GM19238 (cell line): ENCODE measurements around the gene KRTAP2-2.
"Not testable (repeated sequence)": the region's sequence is repeated elsewhere in the genome, so short reads cannot be mapped to it uniquely, and the experiment has no call there.

Experiments used
- DNase-seq: peaks from one replicate; pipeline ENCODE4 v3.0.0; 2011; ENCODE audit warnings: low spot score; ENCODE audit not compliant: insufficient read length

Gene KRTAP2-2, protein sequence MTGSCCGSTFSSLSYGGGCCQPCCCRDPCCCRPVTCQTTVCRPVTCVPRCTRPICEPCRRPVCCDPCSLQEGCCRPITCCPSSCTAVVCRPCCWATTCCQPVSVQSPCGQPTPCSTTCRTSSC

DNA sequence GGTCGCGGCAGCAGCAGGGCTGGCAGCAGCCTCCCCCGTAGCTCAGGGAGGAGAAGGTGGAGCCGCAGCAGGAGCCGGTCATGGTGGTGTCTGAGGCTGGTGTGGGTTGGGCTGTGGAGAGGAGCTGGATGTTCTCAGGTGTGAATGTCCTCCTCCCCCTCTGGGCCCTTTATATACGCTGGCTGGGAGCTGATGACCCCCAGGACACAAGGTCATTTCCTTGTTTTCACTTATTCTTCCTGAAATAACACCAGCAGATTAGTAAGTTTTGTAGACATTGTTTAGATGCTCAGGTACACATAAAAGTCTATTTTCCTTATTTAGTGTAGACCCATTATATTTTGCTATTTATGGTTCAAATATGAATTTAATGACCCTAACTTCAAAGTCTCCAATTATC is at the start of gene KRTAP2-2:
KRTAP2-2 (minus strand) TSS at position 101 of the 400 bp plus-strand sequence; CDS start at position 82, 19 bp downstream.
- DNase-seq, result not testable (repeated sequence)

DNA sequence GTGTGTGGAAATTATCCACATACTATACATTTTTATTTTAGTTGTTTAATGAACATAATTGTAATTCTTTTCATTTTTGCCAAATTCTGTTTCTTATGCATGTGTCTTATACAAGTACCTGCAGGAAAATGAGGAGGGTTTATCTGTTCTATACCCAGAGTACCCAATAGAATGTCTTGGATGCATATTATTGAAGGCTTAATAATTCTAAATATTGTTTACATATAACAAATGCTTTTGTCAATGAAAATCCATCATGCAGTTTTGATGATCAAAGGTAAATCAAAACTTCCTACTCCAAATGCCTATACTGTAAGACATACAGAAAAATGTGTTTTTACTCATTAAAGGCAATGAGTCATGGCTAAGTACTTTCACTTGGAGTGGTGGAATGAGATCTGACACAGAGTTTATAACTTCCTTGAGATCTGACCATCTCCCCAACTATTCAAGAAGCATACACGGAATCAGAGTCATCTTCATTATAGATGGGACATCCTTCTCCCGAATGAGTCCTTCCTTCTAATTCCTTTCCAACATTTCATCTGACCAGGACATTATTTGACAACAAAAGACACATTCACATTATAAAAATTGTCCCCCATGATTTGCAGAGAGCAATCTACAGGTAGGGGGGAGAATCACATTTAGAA is 49.5 kb upstream of the KRTAP2-2 start:
- DNase-seq, result not testable (repeated sequence)

DNA sequence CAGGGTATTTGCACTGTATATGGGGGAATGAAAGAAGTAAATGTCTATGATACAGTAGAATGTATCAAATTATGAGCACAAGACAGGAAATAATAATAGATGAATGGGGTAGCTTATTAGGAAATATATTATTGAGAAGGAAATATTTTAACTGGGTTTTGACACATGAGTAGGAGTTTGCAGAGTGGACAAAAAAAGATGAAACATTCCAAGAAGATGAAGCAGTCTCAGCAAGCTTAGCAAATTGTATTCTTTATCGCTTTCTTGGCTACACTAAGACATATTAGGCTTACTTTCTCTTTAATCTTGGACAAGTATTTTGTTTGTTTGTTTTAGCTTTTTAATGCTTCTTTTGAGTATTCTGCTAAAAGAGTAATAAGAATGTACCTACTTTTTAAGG is 48.9 kb upstream of the KRTAP2-2 start:
- no peak for DNase-seq

DNA sequence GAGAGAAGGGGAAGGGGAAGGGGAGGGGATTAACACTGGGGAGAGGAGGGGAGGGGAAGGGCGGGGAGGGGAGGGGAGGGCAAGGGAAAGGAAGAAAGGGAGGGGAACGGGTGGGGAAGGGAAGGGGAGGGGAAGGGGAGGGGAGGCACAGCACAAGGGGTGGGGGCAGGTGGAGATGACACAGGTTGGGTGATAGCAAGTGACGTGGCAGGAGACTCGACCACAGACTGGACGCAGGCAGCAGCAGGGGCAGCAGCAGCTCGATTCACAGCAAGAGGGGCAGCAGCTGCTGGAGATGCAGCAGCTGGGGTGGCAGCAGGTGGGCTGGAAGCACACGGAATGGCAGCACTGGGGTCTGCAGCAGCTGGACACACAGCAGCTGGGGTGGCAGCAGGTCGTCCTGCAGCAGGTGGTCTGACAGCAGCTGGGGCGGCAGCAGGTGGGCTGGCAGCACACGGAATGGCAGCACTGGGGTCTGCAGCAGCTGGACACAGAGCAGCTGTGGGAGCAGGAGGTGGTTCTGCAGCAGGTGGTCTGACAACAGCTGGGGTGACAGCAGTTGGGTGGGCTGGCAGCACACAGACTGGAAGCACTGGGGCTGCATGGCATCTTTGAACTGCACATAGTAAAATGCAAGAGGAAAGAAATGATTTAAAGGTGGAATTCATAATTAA is 46.7 kb upstream of the KRTAP2-2 start, which contains the start of gene KRTAP4-16:
KRTAP4-16 (minus strand) TSS at position 624 of the 674 bp plus-strand sequence; CDS start at position 624, 0 bp downstream.
- no peak for DNase-seq

DNA sequence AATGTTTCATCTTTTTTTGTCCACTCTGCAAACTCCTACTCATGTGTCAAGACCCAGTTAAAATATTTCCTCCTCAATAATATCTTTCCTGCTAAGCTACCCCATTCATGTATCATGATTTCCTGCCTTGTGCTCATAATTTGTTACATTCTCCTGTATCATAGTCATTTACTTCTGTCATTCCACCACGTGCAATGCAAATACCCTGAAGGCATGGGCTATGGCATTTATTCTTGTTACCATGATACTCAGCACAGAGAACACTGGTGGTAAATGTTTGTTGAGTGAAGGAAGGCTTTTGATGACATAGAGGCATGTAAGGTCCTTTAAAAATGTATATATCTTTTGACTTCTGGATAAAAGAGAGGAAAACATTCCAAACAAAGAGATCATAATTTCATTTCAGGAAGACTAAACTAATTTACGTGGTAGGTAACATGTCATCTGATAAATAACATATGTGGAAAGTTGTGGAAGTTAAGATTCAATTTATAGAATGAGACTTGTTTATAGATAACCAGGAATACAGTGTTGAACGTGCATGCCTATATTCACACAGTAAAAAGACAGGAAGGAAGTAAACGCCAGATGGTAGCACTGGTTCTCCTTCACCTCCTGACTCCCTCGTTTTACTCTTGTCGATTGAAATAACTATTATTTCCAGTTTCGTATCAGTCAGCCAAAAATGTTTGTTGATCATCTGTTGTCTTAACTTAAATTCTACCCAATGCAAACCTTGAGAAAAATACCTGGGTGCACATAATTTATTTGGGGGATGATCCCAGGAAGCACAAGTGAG is 44.9 kb upstream of the KRTAP2-2 start:
- not testable (repeated sequence) for DNase-seq

DNA sequence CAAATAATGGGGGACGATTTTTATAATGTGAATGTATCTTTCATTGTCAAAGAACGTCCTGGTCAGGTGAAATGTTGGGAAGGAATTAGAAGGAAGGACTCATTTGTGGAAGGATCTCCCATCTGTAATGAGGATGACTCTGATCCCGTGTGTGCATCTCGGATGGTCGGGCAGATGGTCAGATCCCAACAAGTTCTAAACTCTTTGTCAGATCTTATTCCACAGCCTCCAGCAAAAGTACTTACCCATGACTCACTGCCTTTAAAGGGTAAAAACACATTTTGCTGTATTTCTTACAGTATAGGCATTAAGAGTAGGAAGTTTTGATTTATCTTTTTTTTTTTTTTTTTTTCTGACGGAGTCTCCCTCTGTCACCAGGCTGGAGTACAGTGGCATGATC is 43.5 kb upstream of the KRTAP2-2 start:
- no peak for DNase-seq

DNA sequence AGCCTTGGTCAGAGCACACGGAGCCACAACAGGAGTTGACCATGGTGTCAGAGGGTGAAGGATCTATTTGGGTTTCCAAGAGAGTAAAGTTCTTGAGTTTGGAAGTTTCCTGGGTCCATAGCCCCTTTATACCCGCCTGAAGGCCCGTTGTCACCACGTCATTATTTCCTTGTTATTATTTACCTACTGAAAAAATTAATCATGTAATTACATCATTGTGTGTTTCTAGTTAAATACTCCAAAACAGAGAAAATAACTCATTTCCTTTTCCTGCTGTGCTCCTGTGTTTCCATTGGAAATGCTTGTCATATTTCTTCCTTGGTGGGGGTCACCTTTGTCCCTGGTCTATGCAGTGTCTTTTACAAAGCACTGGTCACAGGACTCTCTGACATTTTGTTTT is 43.0 kb upstream of the KRTAP2-2 start, which contains the start of gene KRTAP4-8:
KRTAP4-8 (minus strand) TSS at position 101 of the 400 bp plus-strand sequence; CDS start at position 43, 58 bp downstream.
- no peak for DNase-seq

DNA sequence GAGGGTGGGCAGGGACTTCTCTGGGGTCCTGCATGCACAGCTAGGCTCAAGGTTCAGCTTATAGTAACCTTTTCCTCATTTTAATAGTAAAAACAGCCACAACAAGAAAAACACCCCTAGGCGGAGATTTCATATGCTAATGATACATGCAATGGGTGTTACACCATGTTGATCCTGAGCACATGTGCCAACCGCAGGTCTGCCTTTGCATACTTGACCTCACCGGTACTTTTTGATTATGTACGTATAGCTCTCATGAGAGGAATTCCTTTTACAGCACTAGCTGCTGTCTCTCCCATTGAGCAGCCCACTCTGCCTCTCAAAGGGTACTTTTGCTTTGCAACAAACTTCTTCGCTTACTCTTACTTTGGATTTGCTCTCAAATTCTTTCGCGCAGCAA is 41.0 kb upstream of the KRTAP2-2 start:
- no peak for DNase-seq

DNA sequence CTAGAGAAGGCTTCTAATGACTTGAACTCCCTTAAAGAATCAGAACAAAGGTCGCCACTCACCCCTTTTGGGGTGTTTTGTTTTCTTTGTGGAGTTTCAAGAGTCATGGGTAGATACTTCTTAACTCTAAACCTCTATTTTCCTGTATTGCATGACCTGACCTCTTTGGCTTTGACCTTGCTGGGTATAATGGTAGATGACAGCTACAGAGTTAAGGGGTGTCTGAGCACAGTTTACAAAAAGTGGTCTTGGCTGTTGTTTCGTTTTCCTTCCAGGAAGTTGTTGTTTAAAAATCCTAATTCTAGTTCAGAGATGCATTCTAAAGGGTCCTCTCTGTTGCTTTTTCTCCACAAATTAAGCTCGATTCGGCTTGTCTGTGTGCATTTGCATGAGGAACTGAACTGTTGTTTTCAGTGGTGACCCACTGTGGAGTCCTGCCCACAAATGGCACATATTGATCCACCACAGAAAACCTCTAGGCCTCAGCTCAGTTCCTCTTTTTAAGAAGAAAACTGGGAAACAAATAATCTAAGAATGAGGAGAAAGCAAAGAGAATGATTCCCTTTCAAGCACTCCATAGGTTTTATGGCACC is 33.8 kb upstream of the KRTAP2-2 start:
- DNase-seq, result not testable (repeated sequence)

DNA sequence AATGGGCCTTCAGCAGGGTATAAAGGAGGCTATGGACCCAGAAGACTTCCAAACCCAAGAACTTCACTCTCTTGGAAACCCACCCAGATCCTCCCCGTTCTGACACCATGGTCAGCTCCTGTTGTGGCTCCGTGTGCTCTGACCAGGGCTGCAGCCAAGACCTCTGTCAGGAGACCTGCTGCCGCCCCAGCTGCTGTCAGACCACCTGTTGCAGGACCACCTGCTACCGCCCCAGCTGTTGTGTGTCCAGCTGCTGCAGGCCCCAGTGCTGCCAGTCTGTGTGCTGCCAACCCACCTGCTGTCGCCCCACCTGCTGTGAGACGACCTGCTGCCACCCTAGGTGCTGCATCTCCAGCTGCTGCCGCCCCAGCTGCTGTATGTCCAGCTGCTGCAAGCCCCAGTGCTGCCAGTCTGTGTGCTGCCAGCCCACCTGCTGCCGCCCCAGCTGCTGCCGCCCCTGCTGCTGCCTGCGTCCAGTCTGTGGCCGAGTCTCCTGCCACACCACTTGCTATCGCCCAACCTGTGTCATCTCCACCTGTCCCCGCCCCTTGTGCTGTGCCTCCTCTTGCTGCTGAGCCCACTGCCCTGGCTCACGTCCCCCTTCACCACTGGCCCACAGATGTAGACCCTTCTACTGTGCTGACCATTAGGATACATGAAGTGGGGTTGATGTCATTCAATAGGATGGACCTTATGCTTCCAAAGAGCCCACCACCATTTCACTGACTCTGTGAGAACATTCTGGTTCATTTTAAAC is 29.2 kb upstream of the KRTAP2-2 start, which contains the start of gene KRTAP4-7:
KRTAP4-7 (plus strand) TSS at position 51 of the 757 bp plus-strand sequence; CDS start at position 108, 57 bp downstream.
- DNase-seq, result not testable (repeated sequence)

DNA sequence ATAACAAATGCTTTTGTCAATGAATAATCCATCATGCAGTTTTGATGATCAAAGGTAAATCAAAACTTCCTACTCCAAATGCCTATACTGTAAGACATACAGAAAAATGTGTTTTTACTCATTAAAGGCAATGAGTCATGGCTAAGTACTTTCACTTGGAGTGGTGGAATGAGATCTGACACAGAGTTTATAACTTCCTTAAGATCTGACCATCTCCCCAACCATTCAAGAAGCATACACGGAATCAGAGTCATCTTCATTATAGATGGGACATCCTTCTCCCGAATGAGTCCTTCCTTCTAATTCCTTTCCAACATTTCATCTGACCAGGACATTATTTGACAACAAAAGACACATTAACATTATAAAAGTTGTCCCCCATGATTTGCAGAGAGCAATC is 28.4 kb upstream of the KRTAP2-2 start:
- not testable (repeated sequence) for DNase-seq

DNA sequence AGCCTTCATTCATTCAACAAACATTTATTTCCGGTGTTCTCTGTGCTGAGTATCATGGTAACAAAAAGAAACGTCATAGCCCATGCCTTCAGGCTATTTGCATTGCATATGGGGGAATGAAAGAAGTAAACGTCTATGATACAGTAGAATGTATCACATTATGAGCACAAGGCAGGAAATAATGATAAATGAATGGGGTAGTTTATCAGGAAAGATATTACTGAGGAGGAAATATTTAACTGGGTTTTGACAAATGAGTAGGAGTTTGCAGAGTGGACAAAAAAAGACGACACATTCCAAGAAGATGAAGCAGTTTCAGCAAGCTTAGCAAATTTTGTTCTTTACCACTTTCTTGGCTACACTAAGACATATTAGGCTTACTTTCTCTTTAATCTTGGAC is 27.6 kb upstream of the KRTAP2-2 start:
- DNase-seq, result no peak

DNA sequence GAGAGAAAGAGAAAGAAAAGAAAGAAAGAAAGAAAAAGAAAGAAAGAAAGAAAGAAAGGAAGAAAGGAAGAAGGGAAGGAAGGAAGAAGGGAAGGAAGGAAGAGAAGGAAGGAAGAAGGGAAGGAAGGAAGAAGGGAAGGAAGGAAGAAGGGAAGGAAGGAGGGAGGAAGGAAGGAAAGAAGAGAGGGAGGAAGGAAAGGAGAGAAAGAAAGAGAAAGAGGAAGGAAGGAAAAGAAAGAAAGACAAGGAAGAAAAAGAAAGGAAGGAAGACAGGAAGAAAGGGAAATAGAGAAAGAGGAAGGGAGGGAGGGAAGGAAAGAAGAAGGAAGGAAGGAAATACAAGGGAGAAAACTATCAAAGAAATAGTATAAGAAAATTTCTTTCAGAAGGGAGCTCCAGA is 21.8 kb upstream of the KRTAP2-2 start:
- no peak for DNase-seq

DNA sequence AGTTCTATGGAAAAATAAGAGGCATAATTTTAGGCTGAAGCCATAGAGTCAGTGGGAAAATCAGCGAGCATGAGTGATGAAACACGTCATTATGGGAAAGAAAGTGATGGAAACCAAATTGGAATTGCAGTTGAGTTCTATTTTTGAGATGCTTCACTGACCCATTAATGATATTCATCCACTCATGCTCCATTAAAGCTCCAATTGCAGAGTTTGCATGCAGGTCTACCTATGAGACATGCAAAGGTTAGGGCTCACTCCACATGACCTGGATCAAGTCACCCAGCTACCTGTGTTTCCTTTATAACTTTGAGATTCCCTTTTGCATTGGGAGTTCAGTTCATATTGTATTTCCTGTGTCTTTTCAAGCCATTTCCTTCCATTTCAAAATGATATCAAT is 18.6 kb upstream of the KRTAP2-2 start:
- DNase-seq, result no peak

DNA sequence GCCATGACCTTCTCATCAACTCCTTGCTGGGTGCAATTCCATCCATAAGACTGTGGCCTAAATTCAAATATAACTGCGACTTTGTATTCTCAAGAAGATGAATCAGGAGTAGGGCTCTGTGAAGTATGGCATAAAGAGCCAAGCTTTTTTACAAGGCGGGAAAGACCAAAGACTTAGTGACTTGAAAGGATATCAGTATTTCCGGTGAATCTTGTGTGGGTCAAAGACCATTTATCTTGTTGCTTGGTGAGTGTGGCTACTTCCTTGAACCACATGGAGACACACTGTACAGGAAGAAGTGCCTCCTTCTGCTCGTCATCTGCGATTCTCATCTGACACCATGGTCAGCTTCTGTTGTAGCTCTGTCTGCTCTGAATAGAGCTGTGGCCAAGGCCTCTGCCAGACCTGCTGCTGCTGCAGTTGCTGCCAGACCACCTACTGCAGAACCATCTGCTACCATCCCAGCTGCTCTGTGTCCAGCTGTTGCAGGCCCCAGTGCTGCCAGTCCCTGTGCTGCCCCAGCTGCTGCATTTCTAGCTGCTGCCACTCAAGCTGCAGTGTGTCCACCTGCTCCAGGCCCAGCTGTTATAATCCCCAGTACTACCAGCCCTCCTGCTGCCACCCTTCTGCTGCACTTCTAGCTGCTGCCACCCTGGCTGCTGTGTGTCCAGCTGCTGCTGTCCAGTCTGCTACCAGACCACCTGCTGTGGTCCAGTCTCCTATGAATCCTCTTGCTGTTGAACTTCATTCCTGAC is 16.8 kb upstream of the KRTAP2-2 start:
- DNase-seq, result no peak

DNA sequence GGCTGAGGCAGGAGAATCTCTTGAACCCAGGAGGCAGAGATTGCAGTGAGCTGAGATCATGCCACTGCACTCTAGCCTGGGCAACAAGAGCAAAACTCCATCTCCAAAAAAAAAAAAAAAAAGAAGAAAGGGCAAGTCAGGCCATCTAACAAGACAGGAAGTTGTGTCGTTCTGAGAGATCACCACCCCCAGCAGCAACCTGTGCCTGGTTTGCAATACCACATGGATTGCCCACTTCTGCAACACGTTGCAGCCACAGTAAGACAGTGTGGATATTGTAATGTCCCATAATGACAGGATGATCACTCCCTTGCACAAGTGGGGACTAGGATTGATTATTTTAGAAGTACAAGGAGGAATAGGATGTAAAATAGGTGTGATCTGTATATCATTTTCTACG is 14.0 kb upstream of the KRTAP2-2 start:
- DNase-seq, result no peak

DNA sequence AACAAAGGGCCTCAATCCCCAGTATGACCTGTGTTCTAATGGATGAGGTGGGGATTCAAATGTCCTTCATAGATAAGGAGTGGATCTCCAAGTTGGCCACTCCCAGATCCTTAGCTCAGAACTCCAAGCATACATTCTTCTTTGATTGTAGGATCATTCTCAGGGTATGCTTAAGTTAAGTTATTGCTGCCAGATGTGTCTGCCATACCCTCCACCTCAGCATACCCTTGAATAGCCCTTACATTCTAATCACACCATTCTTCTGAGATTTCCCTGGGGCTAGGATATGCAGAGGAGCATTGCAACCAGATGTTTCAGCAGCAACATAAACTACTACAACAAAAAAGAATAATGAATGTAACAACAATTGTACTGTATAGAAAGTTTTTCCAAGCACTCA is 12.3 kb upstream of the KRTAP2-2 start:
- DNase-seq, result no peak

DNA sequence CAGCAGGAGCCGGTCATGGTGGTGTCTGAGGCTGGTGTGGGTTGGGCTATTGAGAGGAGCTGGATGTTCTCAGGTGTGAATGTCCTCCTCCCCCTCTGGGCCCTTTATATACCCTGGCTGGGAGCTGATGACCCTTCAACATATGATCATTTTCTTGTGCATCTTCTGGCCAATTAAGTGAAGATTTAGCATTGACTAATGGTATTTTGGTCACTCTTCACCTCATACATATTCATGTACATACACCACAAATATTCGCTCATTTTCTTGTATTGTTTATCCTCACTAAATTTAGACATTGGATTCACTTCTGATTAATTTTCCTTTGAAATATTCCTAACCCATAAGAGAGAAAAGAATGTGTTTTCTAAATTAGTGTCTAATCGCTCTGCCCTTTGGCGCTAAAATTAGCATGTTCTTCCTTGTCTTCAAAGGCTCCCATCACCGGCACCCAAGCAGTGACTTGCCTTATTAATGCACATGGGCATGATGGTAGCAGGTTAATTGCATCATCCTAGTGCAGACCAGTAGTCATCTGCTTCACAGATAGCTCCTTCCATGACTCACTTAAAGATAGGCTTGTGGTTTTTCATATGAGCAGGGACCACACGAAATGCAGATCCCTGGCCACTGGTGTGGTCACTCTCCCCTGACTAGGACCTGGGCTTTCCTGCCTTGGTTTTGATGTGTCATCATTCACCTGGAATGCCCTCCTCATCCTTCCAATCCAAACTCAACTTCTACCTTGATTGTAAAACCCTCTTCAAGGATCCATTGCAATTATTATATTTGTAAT is 11.0 kb upstream of the KRTAP2-2 start, which contains the start of gene KRTAP2-4:
KRTAP2-4 (minus strand) TSS at position 51 of the 796 bp plus-strand sequence; CDS start at position 17, 34 bp downstream.
- no peak for DNase-seq
